Osteoblast (primary cell): ENCODE results near the gene KCTD11. TPM values are rescaled to one million over a fixed set of nuclear protein-coding genes. Genes with fewer than 3 reads are reported as not detected.

ENCODE experiments used
- DNase-seq: peaks from one replicate; pipeline ENCODE4 v3.0.0; 2011; ENCODE audit warnings: low spot score, mixed read lengths; ENCODE audit not compliant: insufficient read length; ENCODE audit errors: missing footprints
- H2AFZ ChIP-seq: 2 replicates; pipeline ENCODE4 v1.6.0; 2011; ENCODE audit warnings: mild to moderate bottlenecking, low read length
- H3K27ac ChIP-seq: 2 replicates; pipeline ENCODE4 v1.5.1; 2011; ENCODE audit warnings: mild to moderate bottlenecking, low read depth, low read length, moderate library complexity
- H3K27me3 ChIP-seq: 2 replicates; pipeline ENCODE4 v1.6.0; 2012; ENCODE audit warnings: mild to moderate bottlenecking, control low read depth, inconsistent platforms, low read length, moderate library complexity; ENCODE audit not compliant: insufficient read depth
- H3K36me3 ChIP-seq: 2 replicates; pipeline ENCODE4 v1.5.1; 2011; ENCODE audit warnings: mild to moderate bottlenecking, low read length, control low read depth, moderate library complexity; ENCODE audit not compliant: insufficient read depth
- H3K4me1 ChIP-seq: 2 replicates; pipeline ENCODE4 v1.5.1; 2011; ENCODE audit warnings: mild to moderate bottlenecking, low read length, control low read depth, moderate library complexity; ENCODE audit not compliant: insufficient read depth
- H3K4me2 ChIP-seq: 2 replicates; pipeline ENCODE4 v1.6.0; 2011; ENCODE audit warnings: mild to moderate bottlenecking, low read length; ENCODE audit not compliant: insufficient read depth
- H3K4me3 ChIP-seq: fragments of 200-600 bp; sonication (generic); 3 replicates; pipeline ENCODE4 v1.5.1; 2012; ENCODE audit warnings: mild to moderate bottlenecking, low read length, inconsistent platforms; ENCODE audit not compliant: insufficient read depth
- H3K79me2 ChIP-seq: 2 replicates; pipeline ENCODE4 v1.6.0; 2012; ENCODE audit warnings: mild to moderate bottlenecking, low read length, control low read depth, inconsistent platforms; ENCODE audit not compliant: insufficient read depth
- H3K9me3 ChIP-seq: 2 replicates; pipeline ENCODE4 v1.5.1; 2011; ENCODE audit warnings: low read depth, low read length, control low read depth
- H4K20me1 ChIP-seq: 2 replicates; pipeline ENCODE4 v1.6.0; 2012; ENCODE audit warnings: mild to moderate bottlenecking, low read length, control low read depth; ENCODE audit not compliant: insufficient read depth
- CTCF ChIP-seq: IDR thresholded peaks from 2 replicates; pipeline ENCODE4 v1.5.1; 2011; ENCODE audit warnings: mild to moderate bottlenecking, low read depth, low read length, moderate library complexity; ENCODE audit errors: extremely low read depth
- total RNA-seq: library from RNA; depleted of rRNA; stranded (reverse); fragments of >200 nt; gene quantifications from 2 replicates; pipeline ENCODE4 v1.2.3, GENCODE V29; 2012

Gene KCTD11
- total RNA-seq, 1 donor: 11.9 TPM

- Histone ChIP-seq H4K20me1 (peaks cover 62% of the 10 kb centered on the region), H3K4me2 (no peak overlapping the region), H3K27me3 (no peaks in the 10 kb centered on the region), H3K79me2 (peaks cover 70% of the 10 kb centered on the region), H3K36me3 (peaks cover 49% of the 10 kb centered on the region), H3K9me3 (no peaks in the 10 kb centered on the region), H3K27ac (no peak overlapping the region), H3K4me1 (peaks cover 40% of the 10 kb centered on the region), H3K4me3 (no peak overlapping the region), H2AFZ (no peak overlapping the region)
- no peak for TF ChIP-seq CTCF
- DNase-seq: peak; percentile 72
These were observed 40.8 kb upstream of the KCTD11 start for GRCh38 chr17:7311110-7311705.

- no peak overlapping the region for H2AFZ ChIP-seq
- no peak overlapping the region for H3K4me3 ChIP-seq
- H3K79me2 ChIP-seq: peaks cover 69% of the 10 kb centered on the region
- no peak for TF ChIP-seq CTCF
- H3K27me3 ChIP-seq: no peaks in the 10 kb centered on the region
- H3K4me1 ChIP-seq: peaks cover 40% of the 10 kb centered on the region
- peaks cover 58% of the 10 kb centered on the region for H3K36me3 ChIP-seq
- H3K9me3 ChIP-seq: no peaks in the 10 kb centered on the region
- peaks cover 62% of the 10 kb centered on the region for H4K20me1 ChIP-seq
- DNase-seq: peak; percentile 53
- H3K4me2 ChIP-seq: no peak overlapping the region
- H3K27ac ChIP-seq: no peak overlapping the region
These were observed 39.4 kb upstream of the KCTD11 start for GRCh38 chr17:7312432-7313087.

GRCh38 chr17:7313088-7313889, 38.7 kb upstream of the KCTD11 start:
- Histone ChIP-seq H3K9me3 (no peaks in the 10 kb centered on the region), H3K27ac (peak overlapping the region; percentile 70), H3K27me3 (no peaks in the 10 kb centered on the region), H4K20me1 (peaks cover 61% of the 10 kb centered on the region), H2AFZ (no peak overlapping the region), H3K4me1 (peaks cover 40% of the 10 kb centered on the region), H3K79me2 (peaks cover 61% of the 10 kb centered on the region), H3K36me3 (peaks cover 64% of the 10 kb centered on the region), H3K4me3 (peak overlapping the region; percentile 6), H3K4me2 (peak overlapping the region; percentile 97)
- DNase-seq: peak; percentile 69
- peak; percentile 26 for TF ChIP-seq CTCF
